ENCODE data around the gene UTS2B.
"Not testable (repeated sequence)": the region's sequence is repeated elsewhere in the genome, so short reads cannot be mapped to it uniquely, and the experiment has no call there.

GRCh38 chr3:191275244-191275643 lies 55.1 kb downstream of the UTS2B start:
- TF ChIP-seq CTCF (tag by site-specific recombination; IDR thresholded peaks at IDR 0.05); ZNF521 (tag by site-specific recombination; IDR thresholded peaks at IDR 0.05); ZBTB48 (tag by site-specific recombination; IDR thresholded peaks at IDR 0.05); ZNF366 (tag by site-specific recombination; conservative IDR thresholded peaks at IDR 0.05); ZBTB1 (tag by site-specific recombination; IDR thresholded peaks at IDR 0.05): not testable (repeated sequence)
- TF ChIP-seq, protein P1, sequence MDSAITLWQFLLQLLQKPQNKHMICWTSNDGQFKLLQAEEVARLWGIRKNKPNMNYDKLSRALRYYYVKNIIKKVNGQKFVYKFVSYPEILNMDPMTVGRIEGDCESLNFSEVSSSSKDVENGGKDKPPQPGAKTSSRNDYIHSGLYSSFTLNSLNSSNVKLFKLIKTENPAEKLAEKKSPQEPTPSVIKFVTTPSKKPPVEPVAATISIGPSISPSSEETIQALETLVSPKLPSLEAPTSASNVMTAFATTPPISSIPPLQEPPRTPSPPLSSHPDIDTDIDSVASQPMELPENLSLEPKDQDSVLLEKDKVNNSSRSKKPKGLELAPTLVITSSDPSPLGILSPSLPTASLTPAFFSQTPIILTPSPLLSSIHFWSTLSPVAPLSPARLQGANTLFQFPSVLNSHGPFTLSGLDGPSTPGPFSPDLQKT (IDR thresholded peaks at IDR 0.05; ENCODE audit: borderline replicate concordance, low read depth, low read length): not testable (repeated sequence)
- TF ChIP-seq, protein P2, sequence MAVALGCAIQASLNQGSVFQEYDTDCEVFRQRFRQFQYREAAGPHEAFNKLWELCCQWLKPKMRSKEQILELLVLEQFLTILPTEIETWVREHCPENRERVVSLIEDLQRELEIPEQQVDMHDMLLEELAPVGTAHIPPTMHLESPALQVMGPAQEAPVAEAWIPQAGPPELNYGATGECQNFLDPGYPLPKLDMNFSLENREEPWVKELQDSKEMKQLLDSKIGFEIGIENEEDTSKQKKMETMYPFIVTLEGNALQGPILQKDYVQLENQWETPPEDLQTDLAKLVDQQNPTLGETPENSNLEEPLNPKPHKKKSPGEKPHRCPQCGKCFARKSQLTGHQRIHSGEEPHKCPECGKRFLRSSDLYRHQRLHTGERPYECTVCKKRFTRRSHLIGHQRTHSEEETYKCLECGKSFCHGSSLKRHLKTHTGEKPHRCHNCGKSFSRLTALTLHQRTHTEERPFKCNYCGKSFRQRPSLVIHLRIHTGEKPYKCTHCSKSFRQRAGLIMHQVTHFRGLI (tag by site-specific recombination; IDR thresholded peaks at IDR 0.05): not testable (repeated sequence)

Measured in HEK293 (cell line).